ENCODE measurements around the gene JUNB.

Gene JUNB

DNA sequence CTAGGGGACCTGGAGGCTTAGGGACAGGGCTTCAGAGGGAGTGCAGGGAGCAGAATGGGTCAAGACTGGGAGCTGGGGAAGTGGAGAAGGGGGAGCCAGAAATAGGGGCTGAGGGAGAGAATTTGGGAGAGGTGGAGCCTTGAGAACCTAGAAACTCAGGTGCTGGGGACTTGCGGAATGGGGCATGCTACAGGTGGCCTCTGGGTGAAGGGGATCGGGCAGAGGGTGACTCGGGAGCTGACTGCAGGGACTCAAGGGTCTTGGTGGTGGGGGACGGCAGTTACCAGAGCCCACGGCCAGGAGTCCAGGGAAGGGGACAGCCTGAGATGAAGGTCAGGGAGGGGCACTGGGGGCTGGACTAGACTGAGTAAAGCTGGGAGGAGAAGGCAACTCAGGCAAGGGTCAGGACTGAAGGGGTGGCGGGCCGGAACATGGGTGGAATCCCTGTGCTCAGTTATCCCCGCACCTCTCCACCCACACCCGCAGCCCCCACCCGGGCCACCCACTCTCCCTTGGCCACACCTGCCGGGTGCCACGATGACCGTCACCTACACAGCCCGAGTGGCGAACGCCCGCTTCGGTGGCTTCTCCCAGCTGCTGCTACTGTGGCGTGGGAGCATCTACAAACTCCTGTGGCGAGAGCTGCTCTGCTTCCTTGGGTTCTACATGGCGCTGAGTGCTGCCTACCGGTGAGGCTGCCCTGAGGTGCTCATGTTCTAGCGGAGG lies 39.1 kb upstream of the JUNB start:
- TF ChIP-seq, protein P1, sequence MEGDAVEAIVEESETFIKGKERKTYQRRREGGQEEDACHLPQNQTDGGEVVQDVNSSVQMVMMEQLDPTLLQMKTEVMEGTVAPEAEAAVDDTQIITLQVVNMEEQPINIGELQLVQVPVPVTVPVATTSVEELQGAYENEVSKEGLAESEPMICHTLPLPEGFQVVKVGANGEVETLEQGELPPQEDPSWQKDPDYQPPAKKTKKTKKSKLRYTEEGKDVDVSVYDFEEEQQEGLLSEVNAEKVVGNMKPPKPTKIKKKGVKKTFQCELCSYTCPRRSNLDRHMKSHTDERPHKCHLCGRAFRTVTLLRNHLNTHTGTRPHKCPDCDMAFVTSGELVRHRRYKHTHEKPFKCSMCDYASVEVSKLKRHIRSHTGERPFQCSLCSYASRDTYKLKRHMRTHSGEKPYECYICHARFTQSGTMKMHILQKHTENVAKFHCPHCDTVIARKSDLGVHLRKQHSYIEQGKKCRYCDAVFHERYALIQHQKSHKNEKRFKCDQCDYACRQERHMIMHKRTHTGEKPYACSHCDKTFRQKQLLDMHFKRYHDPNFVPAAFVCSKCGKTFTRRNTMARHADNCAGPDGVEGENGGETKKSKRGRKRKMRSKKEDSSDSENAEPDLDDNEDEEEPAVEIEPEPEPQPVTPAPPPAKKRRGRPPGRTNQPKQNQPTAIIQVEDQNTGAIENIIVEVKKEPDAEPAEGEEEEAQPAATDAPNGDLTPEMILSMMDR (IDR thresholded peaks at IDR 0.05; ENCODE audit: low read depth, low read length) = no peak
- DNase-seq (ENCODE audit: extremely low read depth, low read depth) = no peak

DNA sequence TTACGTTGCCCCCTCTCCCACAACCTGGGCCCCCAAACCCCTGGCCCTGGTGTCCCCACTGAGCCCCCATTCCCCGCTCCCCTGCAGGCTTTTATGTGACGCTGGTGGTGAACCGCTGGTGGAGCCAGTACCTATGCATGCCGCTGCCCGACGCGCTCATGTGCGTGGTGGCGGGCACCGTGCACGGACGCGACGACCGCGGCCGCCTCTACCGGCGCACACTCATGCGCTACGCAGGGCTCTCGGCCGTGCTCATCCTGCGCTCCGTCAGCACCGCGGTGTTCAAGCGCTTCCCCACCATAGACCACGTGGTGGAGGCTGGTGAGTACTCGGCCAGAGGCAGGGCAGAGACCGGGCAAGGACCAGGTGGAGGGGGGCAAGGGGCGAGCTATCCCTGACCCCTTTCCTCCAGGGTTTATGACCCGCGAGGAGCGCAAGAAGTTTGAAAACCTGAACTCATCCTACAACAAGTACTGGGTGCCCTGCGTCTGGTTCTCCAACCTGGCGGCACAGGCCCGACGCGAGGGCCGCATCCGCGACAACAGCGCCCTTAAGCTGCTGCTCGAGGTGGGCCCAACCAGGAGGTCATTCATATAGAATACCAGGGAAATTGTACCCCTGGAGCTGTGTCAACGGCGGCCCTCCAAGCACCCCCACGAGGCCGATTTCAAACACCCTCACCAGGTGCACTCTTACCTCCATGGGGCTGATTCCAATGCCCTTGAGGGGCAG lies 36.7 kb upstream of the JUNB start:
- no peak for DNase-seq (ENCODE audit: extremely low read depth, low read depth)
- TF ChIP-seq, protein P1 (IDR thresholded peaks at IDR 0.05; ENCODE audit: low read depth, low read length) = no peak

DNA sequence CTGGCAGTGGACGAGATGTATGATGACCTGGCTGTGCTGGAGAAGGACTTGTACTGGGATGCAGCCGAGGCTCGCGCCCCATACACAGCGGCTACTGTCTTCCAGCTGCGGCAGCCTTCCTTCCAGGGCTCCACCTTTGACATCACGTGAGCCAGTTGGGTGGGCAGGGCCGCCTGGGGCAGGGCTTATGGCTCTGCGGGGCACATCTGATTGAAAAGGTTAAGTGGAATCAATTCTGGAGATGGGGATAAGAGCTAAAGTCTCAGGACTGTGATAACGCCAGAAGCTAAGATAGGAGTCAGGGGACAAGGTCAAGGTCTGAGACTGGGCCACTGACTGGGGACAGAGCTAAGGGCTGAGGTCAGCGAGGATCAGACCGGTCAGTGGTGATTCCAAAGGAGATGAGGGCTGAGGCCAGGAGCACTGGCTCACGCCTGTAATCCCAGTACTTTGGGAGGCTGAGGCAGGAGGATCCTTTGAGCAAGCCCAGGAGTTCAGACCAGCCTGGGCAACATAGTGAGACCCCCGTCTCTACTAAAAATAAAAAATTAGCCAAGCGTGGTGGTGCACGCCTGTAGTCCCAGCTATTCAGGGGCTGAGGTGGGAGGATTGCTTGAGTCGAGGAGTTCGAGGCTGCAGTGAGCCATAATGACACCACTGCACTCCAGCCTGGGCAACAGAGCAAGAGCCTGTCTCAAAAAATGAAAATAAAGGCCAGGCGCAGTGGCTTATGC lies 35.0 kb upstream of the JUNB start:
- DNase-seq (ENCODE audit: extremely low read depth, low read depth) = no peak
- TF ChIP-seq, protein P1 (IDR thresholded peaks at IDR 0.05; ENCODE audit: low read depth, low read length) = no peak

DNA sequence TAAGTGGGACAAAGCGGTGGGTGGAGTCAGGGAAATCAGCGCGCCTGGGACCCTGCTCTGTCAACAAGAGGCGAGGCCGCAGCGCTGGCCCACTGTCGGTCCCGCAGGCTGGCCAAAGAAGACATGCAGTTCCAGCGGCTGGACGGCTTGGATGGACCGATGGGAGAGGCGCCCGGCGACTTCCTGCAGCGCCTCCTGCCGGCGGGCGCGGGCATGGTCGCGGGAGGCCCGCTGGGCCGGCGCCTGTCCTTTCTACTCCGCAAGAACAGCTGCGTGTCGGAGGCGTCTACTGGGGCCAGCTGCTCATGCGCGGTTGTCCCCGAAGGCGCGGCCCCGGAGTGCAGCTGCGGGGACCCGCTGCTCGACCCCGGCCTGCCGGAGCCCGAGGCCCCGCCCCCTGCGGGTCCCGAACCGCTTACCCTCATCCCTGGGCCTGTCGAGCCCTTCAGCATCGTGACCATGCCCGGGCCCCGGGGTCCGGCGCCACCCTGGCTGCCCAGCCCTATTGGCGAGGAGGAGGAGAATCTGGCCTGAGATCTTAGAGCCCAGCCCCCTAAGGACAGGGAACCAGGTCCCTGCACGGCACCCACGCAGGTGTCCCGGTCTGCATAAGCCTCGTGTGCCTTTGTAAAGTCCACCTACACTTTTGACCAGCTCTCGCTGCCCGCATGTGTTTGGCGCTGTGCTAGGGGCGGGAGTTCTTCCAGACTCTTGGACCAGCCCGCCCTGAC lies 33.6 kb upstream of the JUNB start:
- DNase-seq (ENCODE audit: extremely low read depth, low read depth) = peak; percentile 34
- TF ChIP-seq, protein P1 (IDR thresholded peaks at IDR 0.05; ENCODE audit: low read depth, low read length) = peak; percentile 74

DNA sequence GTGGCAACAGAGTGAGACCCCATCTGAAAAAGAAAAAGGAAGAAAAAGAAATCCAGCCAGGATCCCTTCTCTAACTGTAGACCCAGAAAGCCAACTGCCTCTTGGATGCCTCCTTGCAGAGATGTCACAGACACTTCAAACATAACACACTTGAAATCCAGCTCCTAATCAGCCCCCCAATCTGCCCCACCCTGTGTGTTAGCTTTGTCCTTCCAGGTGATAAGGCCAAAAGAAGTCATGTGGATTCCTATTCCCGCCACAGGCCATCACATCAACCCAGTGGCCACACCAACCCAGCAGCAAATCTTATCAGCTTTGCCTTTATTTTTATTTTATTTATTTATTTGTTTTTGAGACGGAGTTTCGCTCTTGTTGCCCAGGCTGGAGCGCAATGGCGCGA lies 31.6 kb upstream of the JUNB start:
- no peak for DNase-seq (ENCODE audit: extremely low read depth, low read depth)
- TF ChIP-seq, protein P1 (IDR thresholded peaks at IDR 0.05; ENCODE audit: low read depth, low read length) = no peak

DNA sequence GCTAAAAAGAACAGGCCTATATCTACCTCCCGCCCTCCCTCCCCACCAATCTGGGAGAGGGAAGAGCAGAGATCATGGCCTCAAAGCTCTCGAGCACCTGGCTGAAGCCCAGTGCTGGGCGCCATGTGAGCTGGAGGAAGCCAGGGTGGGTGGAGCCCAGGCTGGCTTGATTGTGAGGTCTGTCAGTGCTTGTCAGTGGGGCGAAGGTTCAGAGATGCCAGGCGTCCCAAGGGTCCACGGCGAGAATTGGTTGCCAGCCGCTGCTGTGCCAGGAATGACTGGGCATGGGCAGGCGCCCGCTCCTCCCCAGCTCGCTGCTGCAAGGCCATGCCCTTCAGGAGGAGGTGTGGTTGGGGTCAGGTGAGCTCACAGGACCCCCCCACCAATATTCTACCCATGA lies 28.2 kb upstream of the JUNB start:
- TF ChIP-seq, protein P1 (IDR thresholded peaks at IDR 0.05; ENCODE audit: low read depth, low read length) = no peak
- no peak for DNase-seq (ENCODE audit: extremely low read depth, low read depth)

Measured in AG09319 (cell line).